CD4-positive, alpha-beta T cell treated with Interferon alpha-2 for 1 hour (primary cell): ENCODE data around the gene FGGY.
"Not testable (repeated sequence)": the region's sequence is repeated elsewhere in the genome, so short reads cannot be mapped to it uniquely, and the experiment has no call there.

ENCODE experiments used
- DNase-seq, 2 donors: peaks; one replicate each; pipeline ENCODE4 v3.0.0-alpha.2; 2020 to 2022

The FGGY gene

DNA sequence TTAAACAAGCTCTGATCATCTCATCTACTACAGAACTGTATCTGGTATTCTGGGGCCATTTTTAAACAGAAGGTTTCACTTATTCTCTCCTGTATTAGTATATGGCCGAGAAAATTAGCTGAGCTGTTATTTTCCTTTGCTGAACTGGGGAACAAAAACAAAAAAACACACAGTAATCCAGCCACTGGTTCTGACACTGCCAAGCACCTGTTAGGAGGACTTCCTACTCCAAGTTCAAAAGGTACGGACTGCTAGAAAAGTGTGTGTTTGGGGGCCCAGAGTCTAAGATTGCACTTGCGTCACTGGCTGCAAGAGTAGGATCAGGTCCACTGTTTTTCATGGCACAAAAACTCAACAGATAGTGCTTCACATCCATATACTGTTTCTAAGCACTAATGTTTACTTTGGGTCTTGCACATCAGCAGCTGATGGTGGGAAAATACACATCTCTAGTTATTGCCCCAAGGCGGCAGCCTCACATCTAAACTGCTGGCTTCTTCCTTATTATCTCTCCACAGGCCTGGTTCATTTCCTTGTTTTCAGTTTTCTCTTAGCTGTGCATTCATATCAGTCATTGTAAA, 226.1 kb downstream of the FGGY start:
- no peak for DNase-seq

DNA sequence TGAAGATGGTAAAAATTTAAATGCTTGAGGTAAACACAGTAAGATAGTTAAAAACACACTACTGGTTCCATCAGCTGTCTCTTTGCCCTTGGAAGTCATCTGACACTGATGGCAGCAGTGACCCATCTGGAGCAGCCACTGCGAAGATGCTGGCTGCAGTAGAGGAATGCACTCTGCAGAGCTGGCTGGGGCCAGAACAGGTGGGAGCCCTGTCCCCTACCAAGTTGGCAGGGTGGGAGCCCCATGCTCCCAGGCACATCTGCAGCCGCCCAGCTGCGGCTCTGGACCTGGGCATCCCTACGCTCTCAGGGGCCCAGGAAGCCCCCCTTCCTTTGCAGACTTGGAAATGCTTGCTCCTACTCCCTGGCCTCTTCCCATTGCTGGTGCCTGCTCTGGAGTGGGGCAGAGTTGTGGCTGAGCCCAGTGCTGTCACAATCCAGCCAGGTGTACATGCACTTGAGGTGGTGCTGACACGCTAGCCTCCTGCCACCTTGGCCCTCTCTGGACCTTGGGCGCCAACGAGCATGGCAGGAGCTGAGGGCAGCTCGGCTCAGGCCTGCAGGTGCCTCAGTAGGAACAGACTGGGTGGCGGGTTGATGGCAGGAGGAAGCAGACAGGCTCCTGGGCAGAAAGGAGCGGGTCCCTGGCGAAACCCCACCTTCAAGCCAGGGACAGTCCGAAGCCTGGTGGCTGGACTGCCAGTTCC, 227.0 kb downstream of the FGGY start:
- no peak for DNase-seq

DNA sequence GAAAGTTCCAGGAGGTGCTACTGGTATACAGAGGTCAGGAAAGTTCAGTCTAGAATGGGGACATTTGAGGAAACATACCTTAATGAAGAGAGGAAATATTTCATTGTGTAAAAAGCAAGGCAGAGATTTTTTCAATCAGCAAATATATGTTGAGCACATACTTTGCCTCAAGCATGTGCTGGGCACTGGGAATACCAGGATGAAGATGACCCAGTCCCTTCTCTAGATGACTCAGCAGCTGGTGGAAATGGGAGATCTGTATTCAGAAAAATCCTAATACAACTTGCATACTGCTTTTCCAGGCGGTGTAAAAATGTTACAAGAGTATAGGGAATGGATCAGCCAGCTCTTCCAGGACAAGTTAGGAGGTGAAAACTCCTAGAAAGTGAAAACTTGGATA, 229.3 kb downstream of the FGGY start:
- no peak for DNase-seq

DNA sequence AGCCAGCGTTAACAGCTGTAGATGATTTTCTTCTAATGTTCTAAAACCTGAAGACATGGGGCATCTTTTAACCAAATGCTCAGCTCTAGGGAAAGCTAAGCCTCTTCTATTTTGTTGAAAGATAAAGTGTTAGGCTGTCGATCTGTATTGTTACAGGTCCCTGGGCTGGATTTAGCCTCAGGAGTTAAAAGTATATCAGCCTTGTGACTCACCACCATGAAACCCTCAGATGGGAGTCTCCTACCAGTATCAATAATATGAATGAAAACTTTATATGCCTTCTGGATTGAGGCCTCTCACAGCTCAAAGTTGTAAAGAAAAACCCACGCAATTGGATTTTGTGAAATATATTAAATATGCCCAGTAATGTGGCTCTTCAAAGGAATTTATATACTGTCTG, 231.6 kb downstream of the FGGY start:
- no peak for DNase-seq

DNA sequence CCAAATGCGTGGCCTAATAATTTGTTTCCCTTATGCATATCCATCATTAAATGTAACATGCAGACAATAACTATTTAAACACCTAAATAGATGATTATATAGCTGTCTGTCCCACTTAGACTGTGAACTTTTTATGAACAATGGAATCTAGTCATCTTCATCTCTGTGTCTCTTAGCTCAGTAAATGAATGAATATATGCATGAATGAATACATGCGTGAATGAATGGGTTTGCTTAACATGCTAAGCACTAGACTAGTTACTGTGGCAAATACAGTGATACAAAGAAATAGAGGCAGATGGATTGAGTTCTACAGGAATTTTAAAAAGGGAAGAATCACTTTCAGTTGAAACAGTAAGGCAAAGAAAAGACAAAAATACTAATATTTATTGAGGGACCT, 232.0 kb downstream of the FGGY start:
- DNase-seq = no peak

DNA sequence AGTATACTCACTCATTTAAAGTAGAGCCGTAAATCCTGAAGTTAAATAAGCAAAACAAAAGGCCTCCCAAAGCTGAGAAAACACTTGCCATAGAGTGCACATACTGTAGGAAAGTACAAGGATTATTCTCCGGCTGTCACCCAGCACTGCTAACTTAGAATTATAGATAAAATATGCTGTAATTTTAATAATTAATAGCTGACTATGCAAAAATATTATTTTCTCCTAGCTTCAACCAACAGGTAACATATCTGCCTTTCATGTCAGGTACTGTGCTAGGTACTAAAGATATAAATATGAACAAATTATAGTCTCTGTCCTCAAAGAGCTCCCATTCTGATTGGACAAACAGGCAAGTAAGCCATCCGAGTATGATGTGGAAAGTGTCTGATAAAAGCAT, 233.2 kb downstream of the FGGY start:
- no peak for DNase-seq

DNA sequence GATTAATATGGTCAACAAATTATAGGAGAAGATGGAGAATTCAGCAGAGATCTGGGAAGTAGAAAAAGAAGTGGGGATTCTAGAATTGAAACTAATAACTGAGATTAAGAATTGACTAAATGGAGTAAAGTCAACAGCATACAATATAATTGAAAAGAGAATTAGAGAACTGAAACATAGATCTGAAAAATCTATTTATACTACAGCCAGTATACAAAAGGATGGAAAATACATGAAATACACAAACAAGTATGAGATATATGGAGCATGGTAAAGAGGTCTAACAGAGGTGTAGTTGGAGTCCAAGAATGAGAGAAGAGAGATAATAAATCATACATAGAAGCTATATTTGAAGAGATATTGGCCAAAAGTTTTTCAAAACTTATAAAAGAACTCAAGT, 235.2 kb downstream of the FGGY start:
- no peak for DNase-seq

DNA sequence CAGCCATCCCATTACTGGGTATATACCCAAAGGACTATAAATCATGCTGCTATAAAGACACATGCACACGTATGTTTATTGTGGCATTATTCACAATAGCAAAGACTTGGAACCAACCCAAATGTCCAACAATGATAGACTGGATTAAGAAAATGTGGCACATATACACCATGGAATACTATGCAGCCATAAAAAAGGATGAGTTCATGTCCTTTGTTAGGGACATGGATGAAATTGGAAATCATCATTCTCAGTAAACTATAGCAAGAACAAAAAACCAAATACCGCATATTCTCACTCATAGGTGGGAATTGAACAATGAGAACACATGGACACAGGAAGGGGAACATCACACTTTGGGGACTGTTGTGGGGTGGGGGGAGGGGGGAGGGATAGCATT, 241.6 kb downstream of the FGGY start:
- not testable (repeated sequence) for DNase-seq

DNA sequence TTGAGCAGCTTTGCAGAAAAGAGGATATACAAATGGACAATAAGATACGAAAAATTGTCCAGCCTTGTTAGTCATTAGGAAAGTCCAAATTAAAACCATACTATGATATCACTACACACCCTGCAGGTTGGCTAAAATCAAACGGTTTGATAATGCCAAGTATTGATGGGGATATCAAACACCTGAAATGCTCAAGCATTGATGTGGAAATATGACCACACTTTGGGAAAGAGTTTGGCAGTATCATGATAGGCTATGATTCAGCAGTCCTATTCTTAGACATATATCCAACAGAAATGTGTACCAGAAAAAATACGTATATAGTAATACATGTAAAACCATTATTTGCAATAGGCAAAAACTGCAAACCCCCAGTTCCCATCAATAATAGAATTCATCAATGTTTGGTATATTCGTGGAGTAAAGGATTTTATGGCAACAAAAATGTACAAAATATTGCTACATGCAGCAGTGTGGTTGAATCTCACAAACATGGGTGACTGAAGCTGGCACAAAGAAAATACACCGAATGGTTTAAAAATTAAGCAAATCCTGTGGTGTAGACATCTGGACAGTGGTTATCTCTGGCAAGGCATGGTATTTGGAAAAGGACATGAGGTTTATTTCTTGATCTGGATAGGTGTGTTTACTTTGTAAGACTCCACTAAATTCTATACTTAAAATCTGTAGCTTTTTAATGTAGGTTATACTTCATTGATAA, 243.2 kb downstream of the FGGY start:
- DNase-seq = no peak

DNA sequence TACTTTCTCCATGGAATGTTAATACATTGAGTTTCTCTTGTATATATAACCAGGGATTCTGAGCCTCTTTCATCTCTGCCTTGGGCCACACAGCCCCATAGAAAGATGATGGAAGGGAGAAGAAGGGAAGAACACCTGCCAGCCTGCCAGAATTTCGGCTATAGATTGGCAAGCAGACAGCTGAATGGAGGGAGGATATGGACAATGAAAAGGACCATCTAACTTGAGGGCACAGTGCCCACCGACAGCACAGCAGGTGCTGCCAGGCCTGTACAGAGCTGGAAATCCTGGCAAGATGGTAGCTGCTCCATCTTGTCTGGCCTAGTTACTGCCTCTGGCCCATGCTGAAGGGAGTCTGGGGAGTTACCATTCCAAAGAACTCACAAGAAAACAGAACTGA, 244.3 kb downstream of the FGGY start:
- DNase-seq = no peak

DNA sequence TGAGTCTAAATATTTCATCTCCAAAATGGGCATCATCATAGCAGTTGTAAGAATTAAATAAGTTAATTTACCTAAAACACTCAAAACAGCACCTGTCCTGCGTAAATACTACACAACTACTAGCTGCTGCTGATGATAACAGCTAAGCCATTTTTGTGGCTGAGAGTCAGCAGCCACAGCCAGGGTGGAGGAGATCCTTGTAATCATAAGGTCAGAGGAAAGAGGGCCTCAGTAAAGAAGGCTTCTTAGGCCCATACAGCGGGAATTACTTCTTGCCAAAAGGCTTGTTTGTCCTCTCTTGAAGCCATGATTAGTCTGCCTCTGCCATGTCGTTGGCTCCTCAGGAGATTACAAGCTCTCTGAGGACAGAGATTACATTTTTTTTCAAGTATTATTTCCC, 245.0 kb downstream of the FGGY start:
- DNase-seq = no peak

DNA sequence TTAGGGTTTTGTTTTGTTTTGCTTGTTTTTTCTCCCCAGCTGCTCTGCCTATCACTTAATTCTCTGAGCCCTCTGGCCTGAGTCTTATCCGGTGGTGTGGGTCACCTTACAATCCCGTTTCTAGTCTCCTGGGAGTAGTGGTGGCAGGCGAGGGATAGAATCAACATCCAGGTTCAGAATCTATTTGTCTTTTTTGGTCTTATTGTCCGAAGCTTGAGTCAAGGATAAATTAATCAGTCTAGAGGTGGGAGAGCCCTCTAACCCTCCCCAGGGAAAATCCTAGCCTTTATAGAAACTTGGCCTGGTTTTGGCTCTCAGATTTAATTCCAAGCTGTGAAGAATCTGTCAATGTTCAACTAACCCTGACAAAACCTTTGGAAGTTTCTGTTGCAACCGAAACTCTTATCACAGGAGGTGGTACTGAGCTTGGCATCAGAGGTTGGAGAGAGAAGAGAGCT, 246.3 kb downstream of the FGGY start:
- no peak for DNase-seq

DNA sequence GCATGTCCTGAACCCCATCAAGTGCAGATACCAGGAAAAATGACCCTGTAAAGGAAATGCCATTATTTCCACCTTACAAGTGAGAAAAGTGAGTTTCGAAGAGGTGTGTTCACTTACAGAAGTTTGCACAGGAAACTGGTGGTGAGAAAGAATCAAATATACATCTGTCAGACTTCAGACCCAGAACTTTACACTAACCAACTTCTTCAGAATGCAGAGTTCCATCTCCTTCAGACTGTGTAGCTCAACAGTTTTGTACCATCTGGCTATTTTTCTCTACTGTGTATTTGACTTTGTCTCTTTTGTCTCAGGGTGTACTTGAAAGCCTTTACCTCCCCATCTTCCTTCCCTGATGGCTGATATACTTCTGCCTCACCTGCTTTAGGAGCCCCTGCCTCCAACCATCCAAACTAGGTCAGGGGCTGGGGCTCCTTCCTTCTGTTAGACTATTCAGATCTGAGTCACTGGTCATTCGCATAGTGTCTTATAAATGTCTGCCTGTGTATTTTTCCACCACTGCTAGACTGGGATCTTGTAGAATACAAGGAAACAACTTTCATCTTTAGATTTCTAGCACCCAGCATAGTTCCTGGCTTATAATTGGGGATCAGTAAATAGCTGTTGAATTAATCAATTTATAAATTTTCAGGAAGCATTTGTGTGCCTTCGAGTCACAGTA, 247.9 kb downstream of the FGGY start:
- DNase-seq = no peak

DNA sequence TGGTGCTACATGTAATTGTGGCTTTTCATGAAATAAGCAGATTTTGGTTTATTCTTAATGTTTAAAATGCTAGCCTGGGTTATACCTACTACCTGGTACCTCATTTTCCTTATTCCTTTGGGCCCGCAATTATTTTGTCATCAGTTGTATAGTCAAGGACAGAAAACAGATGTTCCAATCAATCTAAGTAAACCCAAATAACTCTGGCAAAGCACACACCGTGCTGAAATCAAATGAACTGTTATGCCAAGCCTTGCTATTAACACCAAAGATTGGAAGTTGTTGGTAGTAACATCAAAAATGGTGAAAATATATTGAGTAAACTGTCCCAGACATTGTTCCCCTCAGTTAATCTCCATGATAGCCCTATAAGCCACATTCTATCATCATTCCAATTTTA, 248.9 kb downstream of the FGGY start:
- DNase-seq = no peak

DNA sequence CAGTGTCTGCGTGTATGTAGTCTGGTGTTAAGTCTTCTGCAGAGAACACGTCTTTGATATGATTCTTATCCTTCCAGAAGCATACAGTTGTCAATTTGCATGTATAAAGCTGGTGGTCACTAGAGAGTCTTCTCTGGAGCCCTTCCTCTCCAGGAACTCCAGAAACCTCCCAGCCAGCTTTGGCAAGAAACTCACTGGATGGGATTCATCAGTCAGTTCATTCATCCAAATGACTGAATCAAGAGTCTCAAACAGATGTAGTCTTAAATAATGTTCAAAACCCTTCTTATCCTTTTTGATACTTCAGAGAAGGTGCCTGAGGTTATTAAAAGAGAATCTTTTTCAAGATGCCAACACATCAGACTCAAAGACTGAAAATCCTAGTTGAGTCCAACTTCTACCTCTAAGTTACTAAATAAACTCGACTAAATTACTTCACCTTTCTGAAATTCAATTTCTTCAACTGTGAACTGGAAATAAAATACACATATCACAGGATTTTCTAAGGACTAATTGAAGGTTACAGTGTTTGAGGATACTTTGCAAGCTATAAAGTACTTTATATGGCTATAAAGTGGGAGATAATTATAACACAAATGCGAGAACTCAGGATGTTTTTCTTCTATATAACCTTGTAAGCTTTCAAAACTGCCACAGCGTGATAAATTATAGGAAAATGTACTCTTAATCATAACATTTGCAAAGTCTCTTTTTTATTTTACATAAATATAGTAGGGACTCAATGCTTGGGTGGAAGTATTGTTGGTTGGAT, 252.4 kb downstream of the FGGY start:
- DNase-seq = no peak

DNA sequence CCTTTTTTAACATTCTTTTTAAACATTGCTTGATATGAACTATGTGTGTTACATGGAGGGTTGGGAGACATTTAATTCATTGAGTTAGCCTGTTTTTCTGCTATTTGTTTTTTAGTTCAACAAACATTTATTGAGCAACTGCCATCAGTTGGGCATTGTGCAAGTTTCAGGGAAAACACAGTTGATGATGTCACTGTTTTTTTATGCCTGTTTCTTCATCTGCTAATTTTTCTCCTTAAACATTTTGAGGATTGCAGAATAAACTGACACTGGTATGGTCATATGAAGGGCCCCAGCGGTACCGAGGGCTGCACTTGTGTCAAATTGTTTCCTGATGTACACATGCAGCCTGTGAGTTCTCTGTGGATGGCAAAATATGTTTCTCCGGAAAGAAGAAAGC, 253.0 kb downstream of the FGGY start:
- DNase-seq = peak in 1 of 2 donors; percentile 28

DNA sequence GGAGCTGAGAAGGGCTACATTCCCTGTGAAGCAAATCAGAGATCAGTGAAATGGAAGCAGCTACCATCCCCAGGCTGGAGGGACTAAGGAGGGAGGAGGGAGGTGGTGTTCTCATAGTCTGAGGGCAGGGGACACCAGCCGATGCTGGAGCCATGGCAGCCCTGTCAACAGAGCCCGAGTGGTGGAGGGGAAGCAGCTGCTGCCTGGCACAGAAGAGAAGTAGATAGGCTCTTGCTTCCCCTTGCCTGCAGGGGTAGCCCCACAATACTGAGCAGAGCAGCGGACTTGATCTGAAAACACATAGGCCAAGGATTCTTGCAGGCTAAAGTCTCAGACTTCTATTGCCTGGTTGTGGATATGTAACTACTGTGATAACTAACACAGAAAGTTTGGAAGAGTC, 255.1 kb downstream of the FGGY start:
- no peak for DNase-seq

DNA sequence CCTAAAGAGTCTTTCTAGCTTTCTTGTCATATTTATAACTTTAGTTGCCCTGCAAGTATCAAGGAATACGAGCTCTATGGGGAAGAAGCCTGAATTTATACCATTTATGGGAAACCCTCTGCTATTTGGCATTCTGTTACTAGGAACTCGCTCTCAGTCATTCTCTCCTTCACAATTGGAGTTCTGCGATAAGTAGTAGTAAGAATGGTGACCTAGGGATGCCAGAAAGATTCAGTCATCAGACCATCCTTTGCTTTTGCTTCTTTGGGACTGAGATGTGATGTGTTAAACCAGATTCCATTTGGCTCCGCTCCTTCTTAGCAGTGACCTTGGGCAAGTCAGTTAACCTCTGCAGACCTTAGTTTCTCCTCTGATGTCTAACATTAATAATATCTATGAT, 256.5 kb downstream of the FGGY start:
- no peak for DNase-seq

DNA sequence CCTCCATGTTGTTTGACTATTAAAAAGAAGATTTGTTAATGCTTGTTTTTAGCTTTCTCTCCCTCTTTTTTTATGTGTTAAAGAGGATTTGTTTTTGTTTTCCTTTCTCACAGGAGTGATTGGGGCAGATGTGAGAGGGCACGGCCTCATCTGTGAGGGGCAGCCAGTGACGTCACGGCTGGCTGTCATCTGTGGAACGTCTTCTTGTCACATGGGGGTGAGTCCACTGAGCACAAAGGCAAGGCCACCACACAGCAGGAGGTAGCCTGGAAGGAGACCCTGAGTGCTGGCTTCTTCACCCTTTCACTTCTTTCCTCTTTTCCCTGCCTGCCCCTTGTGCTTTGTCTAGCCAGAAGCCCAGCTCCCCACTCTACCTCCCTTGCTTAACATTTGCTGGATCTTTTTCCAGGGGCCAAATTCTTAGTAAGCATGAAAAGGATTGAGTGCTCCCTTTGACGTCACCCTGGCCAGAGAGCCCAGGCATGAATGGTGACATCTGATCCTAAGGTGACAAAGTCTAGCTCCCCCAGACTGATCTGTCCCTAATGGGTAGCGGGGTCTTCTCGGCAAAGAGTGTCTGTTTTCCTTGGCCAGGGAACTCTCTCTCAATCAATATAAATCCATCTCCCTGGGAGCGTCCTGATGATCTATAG, 257.2 kb downstream of the FGGY start:
- no peak for DNase-seq

DNA sequence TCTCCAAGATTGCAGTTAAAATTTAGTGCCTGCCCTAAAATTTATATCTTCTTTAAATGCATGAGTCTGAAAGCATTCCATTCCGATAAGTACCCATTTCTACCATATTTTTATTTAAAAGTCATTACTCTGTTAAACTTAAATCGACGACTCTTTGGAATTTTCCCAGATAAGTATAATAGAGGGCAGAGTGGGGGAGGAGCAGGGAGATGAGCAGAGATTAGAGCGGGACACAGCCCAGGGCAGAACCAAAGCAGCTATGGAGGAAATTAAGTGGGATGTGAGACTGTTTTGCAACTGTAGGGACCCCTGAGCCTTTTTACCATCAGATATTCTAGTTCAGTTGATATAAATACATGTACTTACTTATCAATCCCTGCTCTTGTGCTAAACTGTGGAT, 257.9 kb downstream of the FGGY start:
- DNase-seq = no peak

DNA sequence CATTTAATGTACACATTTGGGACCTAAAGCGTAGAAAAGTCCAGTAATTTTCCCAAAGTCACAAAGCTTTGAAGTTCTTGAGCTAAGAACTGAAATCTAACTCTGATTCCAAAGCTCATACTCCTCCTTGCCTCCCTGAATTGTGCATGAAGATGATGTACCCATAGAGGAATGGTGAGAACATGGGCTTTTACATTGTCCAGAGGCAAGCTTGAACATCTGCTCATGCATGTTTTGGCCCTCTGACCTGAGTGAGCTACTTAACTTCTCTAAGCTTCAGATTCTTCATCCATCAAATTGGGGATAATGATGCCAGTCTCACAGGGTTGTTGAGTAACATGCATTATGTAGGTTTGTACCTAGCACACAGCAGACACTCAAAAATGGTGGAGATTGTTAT, 259.5 kb downstream of the FGGY start:
- DNase-seq = no peak

DNA sequence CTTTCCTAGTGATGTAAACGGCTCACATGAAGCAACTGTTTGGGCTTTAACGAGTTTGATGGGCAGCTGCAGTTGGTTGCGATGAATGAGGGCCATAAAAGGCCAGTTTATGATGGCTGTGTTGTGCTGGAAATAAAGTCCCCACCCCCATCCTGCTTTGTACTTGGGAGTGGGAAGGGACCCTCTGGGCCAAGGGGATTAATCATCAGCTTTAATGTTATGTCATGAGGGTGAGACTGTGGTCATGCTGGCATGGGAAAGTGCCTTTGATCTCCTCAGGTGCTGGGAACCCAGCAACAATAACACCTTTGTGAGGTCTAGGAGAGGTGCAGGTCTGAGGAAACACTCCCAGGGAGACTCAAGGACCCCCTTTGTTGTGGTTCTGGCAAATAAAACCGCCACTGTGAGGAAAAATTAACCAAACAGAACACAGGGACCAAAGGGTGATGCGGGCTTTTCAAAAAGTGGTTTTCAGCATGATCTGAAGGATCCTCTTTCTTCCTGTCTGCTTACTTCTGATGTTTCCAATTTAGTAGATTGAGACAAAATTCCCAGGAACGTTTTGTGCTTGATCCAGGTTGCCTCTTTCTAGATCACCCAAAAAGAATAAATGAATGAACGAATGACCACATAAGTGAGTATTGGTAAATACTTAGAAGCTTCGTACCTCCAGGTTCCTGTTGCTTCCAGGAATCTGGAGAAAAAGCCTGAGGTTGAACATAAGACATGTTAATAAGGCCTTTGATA, 260.1 kb downstream of the FGGY start:
- no peak for DNase-seq
